NT2/D1 (cell line): ENCODE data around the gene SETX.

Experiments used
- YY1 ChIP-seq: IDR thresholded peaks from 2 replicates; pipeline ENCODE4 v1.6.1; 2011; ENCODE audit not compliant: insufficient read length, insufficient read depth
- ZNF274 ChIP-seq: IDR thresholded peaks from 2 replicates; pipeline ENCODE4 v1.6.1; 2011; ENCODE audit warnings: mild to moderate bottlenecking, low read depth, low read length

GRCh38 chr9:132288966-132289365 lies 65.8 kb downstream of the SETX start:
- TF ChIP-seq ZNF274 (no peak), YY1 (no peak)
